ENCODE measurements around the gene HPSE2.

The HPSE2 gene

GRCh38 chr10:98414932-98415730 is 820.5 kb downstream of the HPSE2 start, which contains the start of gene PYROXD2:
PYROXD2 (minus strand) TSS chr10:98415182; CDS start chr10:98415135, 47 bp downstream.
- in situ Hi-C loops (cut with HindIII; ENCODE audit: low sequenced_read_pairs) = no loop called here
- H3K4me3 ChIP-seq (ENCODE audit: low read depth, low read length) = peak within 1 kb of the TSS; percentile 64
- peak; percentile 88 for DNase-seq (ENCODE audit: low read depth, low spot score)
- TF ChIP-seq, protein P1, sequence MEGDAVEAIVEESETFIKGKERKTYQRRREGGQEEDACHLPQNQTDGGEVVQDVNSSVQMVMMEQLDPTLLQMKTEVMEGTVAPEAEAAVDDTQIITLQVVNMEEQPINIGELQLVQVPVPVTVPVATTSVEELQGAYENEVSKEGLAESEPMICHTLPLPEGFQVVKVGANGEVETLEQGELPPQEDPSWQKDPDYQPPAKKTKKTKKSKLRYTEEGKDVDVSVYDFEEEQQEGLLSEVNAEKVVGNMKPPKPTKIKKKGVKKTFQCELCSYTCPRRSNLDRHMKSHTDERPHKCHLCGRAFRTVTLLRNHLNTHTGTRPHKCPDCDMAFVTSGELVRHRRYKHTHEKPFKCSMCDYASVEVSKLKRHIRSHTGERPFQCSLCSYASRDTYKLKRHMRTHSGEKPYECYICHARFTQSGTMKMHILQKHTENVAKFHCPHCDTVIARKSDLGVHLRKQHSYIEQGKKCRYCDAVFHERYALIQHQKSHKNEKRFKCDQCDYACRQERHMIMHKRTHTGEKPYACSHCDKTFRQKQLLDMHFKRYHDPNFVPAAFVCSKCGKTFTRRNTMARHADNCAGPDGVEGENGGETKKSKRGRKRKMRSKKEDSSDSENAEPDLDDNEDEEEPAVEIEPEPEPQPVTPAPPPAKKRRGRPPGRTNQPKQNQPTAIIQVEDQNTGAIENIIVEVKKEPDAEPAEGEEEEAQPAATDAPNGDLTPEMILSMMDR (IDR thresholded peaks at IDR 0.05; ENCODE audit: low read depth, low read length) = no peak

- H3K4me3 ChIP-seq (ENCODE audit: low read depth, low read length) = peak overlapping the region; percentile 64
- TF ChIP-seq, protein P1 (IDR thresholded peaks at IDR 0.05; ENCODE audit: low read depth, low read length) = no peak
- in situ Hi-C loops (cut with HindIII; ENCODE audit: low sequenced_read_pairs) = no loop called here
- DNase-seq (ENCODE audit: low read depth, low spot score) = no peak
Measured at GRCh38 chr10:98414578-98414931, 821.1 kb downstream of the HPSE2 start.

GRCh38 chr10:98411768-98412167 is 823.9 kb downstream of the HPSE2 start:
- DNase-seq (ENCODE audit: low read depth, low spot score) = no peak
- in situ Hi-C loops (cut with HindIII; ENCODE audit: low sequenced_read_pairs) = no loop called here
- TF ChIP-seq, protein P1 (IDR thresholded peaks at IDR 0.05; ENCODE audit: low read depth, low read length) = no peak
- H3K4me3 ChIP-seq (ENCODE audit: low read depth, low read length) = no peak overlapping the region

DNA sequence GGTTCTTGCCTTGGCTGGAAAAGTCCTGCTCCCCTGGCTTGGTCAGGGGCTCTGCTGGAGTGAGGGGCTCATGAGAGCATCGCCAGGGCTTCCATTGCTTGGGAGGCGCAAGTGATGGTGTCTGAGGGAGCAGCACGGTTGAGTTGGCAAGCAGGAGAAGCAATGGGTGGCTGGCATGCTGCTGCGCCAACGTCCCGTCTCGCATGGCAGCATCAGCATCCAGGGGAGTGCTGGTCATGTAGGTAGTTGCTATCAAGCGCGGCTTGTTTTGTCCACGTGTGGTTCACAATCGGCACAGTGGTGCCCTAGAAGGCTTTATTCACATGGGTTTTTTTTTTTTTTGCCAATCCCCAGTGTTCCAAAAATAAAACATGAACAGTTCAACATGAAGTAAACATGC is 824.5 kb downstream of the HPSE2 start:
- H3K4me3 ChIP-seq (ENCODE audit: low read depth, low read length) = no peak overlapping the region
- in situ Hi-C loops (cut with HindIII; ENCODE audit: low sequenced_read_pairs) = no loop called here
- no peak for DNase-seq (ENCODE audit: low read depth, low spot score)
- TF ChIP-seq, protein P1 (IDR thresholded peaks at IDR 0.05; ENCODE audit: low read depth, low read length) = no peak

DNA sequence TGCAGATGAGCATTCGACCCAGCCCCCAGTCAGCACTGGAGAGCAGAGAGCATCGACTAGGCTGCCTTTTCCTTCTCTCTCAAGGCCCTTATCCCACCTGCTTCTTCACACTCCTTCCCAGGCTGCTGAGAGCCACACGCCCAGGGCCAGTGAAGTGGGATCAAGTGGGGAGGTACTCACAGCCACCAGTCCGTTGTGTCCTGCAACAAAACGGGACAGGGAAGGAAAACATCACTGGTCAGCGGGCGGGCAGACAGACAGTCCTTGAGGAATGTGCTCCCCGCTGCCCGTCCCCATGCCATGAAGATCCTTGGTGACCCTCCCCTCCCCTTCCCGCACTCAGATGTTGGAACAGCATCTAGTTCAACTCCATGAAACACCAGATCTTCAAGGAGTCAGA is 824.9 kb downstream of the HPSE2 start:
- in situ Hi-C loops (cut with HindIII; ENCODE audit: low sequenced_read_pairs) = no loop called here
- TF ChIP-seq, protein P1 (IDR thresholded peaks at IDR 0.05; ENCODE audit: low read depth, low read length) = no peak
- no peak overlapping the region for H3K4me3 ChIP-seq (ENCODE audit: low read depth, low read length)
- DNase-seq (ENCODE audit: low read depth, low spot score) = no peak

DNA sequence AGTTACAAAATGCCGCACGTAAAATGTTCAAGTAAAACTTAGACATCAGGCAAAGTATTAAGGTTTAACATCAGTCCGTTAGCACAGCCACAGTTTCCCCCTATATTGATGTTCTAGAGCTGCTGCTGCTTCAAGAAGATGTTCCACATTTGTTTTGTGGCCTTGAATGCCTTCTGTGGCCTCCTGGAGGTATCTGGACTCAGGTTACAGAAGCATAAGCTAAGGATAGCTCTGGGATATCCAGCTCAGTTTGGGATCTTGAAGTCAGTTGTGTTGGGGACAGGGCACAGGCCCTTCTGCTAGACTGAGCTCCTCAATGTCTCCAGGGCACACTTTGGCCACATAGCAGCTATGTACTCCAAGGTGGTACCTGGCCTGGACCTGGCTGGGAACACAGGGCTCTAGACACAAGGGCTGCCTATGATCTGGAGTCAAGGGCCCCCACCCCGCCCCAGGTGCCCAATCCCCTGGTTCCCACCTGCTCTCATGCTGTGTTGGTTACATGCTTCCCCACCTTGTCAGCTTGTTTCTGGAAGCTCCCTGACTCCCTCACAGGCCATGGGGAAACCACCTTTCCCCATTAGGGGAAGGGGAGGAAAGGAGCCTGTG is 825.4 kb downstream of the HPSE2 start:
- in situ Hi-C loops (cut with HindIII; ENCODE audit: low sequenced_read_pairs) = no loop called here
- TF ChIP-seq, protein P1 (IDR thresholded peaks at IDR 0.05; ENCODE audit: low read depth, low read length) = no peak
- no peak for DNase-seq (ENCODE audit: low read depth, low spot score)

More for the DNA sequence above, 825.4 kb downstream of the HPSE2 start:
- no peak overlapping the region for H3K4me3 ChIP-seq (ENCODE audit: low read depth, low read length)
